Measurements from ENCODE around the gene SEMA3A. TPM values are rescaled to one million over a fixed set of nuclear protein-coding genes. Genes with fewer than 3 reads are reported as not detected.
A peak's percentile ranks its signal among the peaks of the same experiment; 100 is the strongest.

The SEMA3A gene
- total RNA-seq, 2 experiments from 2014 or later, result 3.2 to 3.3 TPM

DNA sequence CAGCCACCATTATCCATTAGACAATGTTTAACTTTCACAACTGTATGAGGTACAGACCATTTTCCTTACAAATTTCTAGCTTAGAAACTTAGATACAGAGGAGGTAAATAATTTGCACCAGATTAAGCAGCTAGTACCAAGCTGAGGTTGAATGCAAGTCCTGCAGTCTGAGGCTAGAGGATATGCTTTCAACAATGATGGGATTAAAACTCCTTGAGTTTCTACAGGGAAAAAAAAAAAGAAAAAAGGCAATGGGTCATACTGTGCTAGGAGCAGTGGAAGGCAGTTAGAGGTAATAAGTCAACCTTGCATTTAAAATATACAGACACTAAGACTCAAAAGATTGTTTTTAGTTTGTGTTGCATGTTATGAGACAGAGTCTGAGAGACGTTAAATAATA is 86.5 kb downstream of the SEMA3A start:
- Mint-ChIP-seq H3K4me1 (peaks cover 3% of the 10 kb centered on the region), H3K36me3 (peaks cover 1% of the 10 kb centered on the region), H3K9me3 (peaks cover 1% of the 10 kb centered on the region), H3K4me3 (no peak overlapping the region), H3K27ac (no peak overlapping the region), H3K27me3 (no peaks in the 10 kb centered on the region)
- DNase-seq, result no peak
- POLR2A ChIA-PET, result no interaction called here
- no peak for ATAC-seq (ENCODE audit: low read depth)

DNA sequence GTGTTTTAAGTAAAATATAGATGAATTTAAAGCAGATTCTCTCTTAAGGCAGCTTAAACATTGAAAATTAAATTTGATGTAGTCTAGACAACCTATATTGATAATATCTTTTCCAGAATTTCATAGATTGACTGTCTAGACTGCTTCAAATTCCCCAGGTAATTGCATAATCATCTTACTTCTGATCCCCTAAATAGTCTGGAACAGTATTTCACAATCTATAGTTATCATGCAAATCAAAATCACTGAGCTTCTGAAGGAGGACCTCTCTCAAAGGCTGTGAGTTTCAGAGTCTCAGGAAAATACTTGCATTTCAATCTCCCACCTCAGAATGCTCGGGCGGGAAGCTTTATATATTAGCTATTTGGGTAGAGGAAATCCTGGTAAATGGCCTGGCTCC is 87.3 kb downstream of the SEMA3A start:
- Mint-ChIP-seq H3K27ac (no peak overlapping the region), H3K4me3 (no peak overlapping the region), H3K9me3 (peaks cover 2% of the 10 kb centered on the region), H3K27me3 (no peaks in the 10 kb centered on the region), H3K4me1 (peaks cover 3% of the 10 kb centered on the region), H3K36me3 (peaks cover 3% of the 10 kb centered on the region)
- DNase-seq (no peak), ATAC-seq (ENCODE audit: low read depth) (no peak)
- POLR2A ChIA-PET, result no interaction called here

DNA sequence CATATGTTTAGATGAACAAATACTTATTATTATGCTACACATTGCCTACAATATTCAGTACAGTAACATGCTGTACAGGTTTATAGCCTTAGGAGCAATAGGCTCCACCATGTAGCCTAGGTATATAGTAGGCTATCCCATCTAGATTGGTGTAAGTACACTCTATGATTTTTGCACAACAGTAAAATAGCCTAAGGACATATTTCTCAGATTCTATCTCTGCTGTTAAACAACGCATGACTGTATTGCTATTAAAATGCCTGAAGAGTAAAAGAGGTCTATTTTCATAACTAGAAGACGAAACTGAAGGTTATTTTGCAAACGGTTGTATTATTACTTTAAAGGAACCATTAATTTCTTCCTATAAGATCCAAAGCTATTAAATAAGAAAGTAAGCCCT is 88.3 kb downstream of the SEMA3A start:
- Mint-ChIP-seq H3K27me3 (no peaks in the 10 kb centered on the region), H3K27ac (no peak overlapping the region), H3K9me3 (peaks cover 4% of the 10 kb centered on the region), H3K4me3 (no peak overlapping the region), H3K4me1 (peaks cover 3% of the 10 kb centered on the region), H3K36me3 (peaks cover 4% of the 10 kb centered on the region)
- POLR2A ChIA-PET, result no interaction called here
- DNase-seq, result no peak
- no peak for ATAC-seq (ENCODE audit: low read depth)

DNA sequence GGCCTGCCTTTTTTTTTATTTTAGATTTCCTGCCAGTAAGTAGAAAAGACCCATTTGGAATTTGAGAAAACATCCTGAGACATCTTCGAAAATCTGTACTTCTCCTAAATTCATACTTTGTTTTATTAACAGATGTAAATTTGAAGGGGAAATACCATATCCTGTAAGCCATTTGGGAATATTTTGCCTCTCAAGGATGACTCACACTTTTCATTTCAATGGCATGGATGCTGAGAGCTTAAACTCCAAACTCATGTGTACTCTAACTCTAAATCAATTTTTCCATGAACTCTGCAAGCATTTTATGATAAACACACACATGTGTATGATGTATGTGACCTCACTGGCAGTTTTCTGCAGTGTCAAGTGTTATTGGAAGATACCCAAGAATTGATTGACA is 89.0 kb downstream of the SEMA3A start:
- ATAC-seq (ENCODE audit: low read depth), result no peak
- Mint-ChIP-seq H3K9me3 (peaks cover 4% of the 10 kb centered on the region), H3K4me3 (no peak overlapping the region)

DNA sequence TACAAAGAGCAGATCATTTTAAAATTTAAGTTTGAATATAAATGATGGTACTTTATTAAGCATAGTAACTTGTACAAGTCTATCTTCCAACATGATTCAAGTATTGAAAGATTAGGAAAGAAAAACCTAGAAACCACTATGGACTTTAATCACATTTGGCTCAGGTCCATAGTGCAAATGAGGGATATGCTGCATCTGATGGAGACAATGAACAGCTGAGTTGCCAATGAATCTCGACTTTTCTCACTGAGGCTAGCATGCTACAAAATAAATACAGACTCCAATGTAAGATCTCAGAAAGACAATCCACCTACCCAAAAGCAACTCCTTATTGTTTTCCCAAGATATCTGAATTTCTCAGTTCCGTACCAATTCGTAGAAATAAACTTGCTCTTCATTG is 89.8 kb downstream of the SEMA3A start:
- no peaks in the 10 kb centered on the region for H3K27me3 Mint-ChIP-seq
- H3K4me1 Mint-ChIP-seq, result peaks cover 3% of the 10 kb centered on the region
- POLR2A ChIA-PET, result no interaction called here
- H3K9me3 Mint-ChIP-seq, result peaks cover 4% of the 10 kb centered on the region
- DNase-seq (no peak), ATAC-seq (ENCODE audit: low read depth) (no peak)
- peaks cover 4% of the 10 kb centered on the region for H3K36me3 Mint-ChIP-seq
- no peak overlapping the region for H3K4me3 Mint-ChIP-seq
- no peak overlapping the region for H3K27ac Mint-ChIP-seq

More for the DNA sequence above, 89.0 kb downstream of the SEMA3A start:
- H3K4me1 Mint-ChIP-seq, result peaks cover 3% of the 10 kb centered on the region
- H3K36me3 Mint-ChIP-seq, result peaks cover 4% of the 10 kb centered on the region
- H3K27ac Mint-ChIP-seq, result no peak overlapping the region
- POLR2A ChIA-PET, result no interaction called here
- no peaks in the 10 kb centered on the region for H3K27me3 Mint-ChIP-seq
- DNase-seq, result no peak

DNA sequence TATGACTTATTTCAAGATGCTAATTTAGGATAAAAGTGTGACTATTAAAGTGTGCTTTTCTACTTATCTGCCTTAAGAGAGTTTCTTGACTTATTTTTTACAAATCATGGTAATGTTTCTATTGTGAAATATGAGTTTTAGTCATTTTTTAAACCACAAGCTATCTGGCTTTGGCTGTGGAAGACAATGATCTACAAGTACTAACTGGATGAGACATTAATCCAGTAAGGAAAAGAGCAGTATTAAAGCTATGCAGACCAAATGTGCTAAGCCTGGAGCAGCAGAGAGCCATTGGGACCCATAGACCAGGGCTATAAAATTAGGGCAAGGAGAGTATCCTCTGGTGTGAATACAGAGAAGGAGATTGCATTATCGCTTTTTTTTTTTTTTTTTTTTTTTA is 92.4 kb downstream of the SEMA3A start:
- Mint-ChIP-seq H3K4me3 (no peak overlapping the region), H3K9me3 (peaks cover 2% of the 10 kb centered on the region), H3K4me1 (no peaks in the 10 kb centered on the region), H3K36me3 (peaks cover 2% of the 10 kb centered on the region), H3K27me3 (no peaks in the 10 kb centered on the region), H3K27ac (no peak overlapping the region)
- DNase-seq (no peak), ATAC-seq (ENCODE audit: low read depth) (no peak)
- POLR2A ChIA-PET, result no interaction called here

DNA sequence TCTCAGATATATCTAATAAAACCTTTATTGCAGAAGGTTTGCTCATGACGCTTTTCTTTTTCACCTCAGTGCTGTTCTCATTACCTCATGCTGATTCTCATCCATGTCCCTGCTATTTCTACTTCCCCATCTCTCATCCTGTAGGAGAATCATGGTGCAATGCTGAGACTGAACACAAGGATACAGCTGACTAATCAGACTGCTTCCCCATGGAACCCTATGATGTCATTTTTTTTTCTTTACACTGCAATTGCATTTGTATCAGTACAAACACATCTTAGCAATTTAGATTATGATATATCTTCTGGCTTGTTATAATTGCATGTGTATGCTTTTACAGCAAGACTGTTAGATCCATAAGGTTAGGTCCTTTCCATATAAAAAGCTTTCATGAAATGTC is 93.7 kb downstream of the SEMA3A start:
- peaks cover 2% of the 10 kb centered on the region for H3K36me3 Mint-ChIP-seq
- POLR2A ChIA-PET, result no interaction called here

DNA sequence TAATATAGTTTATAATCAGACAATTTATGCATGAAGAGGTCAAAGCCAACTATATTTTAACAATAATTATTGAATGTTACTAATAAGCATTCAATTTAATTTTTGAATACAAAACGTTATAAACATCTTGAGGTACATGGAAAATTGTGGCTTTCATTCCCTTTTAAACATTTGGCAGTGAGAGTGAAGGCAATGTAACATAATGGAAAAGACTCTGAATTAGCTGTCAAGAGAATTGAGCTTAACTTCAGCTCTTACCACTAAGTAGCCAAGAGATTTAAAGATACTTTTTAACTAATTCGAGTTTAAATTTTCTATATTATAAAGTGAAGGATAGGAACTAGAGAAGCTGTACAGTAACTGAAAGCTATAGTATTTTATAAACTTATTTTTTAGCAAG is 98.6 kb downstream of the SEMA3A start:
- POLR2A ChIA-PET, result no interaction called here
- H3K4me3 Mint-ChIP-seq, result no peak overlapping the region
- H3K36me3 Mint-ChIP-seq, result peaks cover 11% of the 10 kb centered on the region
- H3K4me1 Mint-ChIP-seq, result peaks cover 27% of the 10 kb centered on the region
- no peaks in the 10 kb centered on the region for H3K27me3 Mint-ChIP-seq
- no peak overlapping the region for H3K27ac Mint-ChIP-seq
- ATAC-seq (ENCODE audit: low read depth) (no peak), DNase-seq (no peak)
- peaks cover 5% of the 10 kb centered on the region for H3K9me3 Mint-ChIP-seq

More for the DNA sequence above, 93.7 kb downstream of the SEMA3A start:
- Mint-ChIP-seq H3K27me3 (no peaks in the 10 kb centered on the region), H3K27ac (no peak overlapping the region), H3K4me1 (peaks cover 2% of the 10 kb centered on the region), H3K4me3 (no peak overlapping the region), H3K9me3 (peaks cover 2% of the 10 kb centered on the region)
- no peak for ATAC-seq (ENCODE audit: low read depth)
- DNase-seq, result no peak

DNA sequence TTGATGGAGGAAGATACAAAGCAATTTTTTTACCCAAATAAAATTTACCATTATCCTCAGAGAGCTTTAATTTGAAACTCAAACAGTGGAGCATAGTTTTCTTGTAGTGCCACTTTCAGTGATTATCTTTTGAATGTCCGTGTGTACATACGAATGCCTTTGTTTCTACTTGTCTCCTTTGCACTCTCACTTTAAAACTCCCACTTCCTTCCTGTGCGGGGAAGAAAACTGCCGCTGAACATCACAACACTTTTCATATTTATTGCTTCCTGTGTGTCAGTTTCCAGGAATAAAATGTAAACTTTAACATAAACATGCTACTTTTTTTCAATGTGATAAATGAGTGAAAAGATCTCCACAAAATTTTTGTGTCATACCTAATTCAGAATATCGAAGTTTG is 102.4 kb downstream of the SEMA3A start:
- Mint-ChIP-seq H3K4me3 (peak overlapping the region; percentile 75), H3K27me3 (no peaks in the 10 kb centered on the region), H3K9me3 (peaks cover 7% of the 10 kb centered on the region), H3K4me1 (peaks cover 35% of the 10 kb centered on the region), H3K27ac (peak overlapping the region; percentile 87), H3K36me3 (peaks cover 16% of the 10 kb centered on the region)
- no peak for DNase-seq
- peak; percentile 90 for ATAC-seq (ENCODE audit: low read depth)
- POLR2A ChIA-PET, result interaction anchor here (0.6 to 0.8 kb wide), 3 partner anchors 16 to 70 kb away, joined by 3 to 4 read pairs (median 3); no protein-coding TSS in a partner anchor

DNA sequence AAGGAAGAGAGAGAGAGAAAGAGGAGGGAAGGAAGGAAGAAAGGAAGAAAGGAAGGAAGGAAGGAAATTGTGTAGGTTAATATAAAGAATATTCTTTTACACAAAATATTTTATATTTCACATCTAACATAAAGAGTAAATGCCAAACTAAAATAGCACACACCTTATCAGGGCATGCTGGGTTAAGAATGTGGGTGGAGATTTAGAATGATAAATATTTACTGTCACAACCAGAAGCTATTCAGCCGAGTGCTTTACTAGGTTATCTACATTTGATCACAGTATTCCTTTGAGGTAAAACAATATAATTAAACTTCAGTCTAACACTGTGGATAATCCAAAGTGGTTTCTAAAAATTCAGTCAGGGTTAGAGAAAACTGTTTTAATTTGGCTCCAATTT is 103.3 kb downstream of the SEMA3A start:
- Mint-ChIP-seq H3K27me3 (no peaks in the 10 kb centered on the region), H3K27ac (peak overlapping the region; percentile 85), H3K36me3 (peaks cover 16% of the 10 kb centered on the region), H3K9me3 (peaks cover 8% of the 10 kb centered on the region), H3K4me1 (peaks cover 33% of the 10 kb centered on the region), H3K4me3 (peak overlapping the region; percentile 72)
- ATAC-seq (ENCODE audit: low read depth), result peak; percentile 41
- POLR2A ChIA-PET, result interaction anchor here (0.8 kb wide), 1 partner anchor 15 kb away, joined by 4 read pairs; no protein-coding TSS in a partner anchor
- no peak for DNase-seq

DNA sequence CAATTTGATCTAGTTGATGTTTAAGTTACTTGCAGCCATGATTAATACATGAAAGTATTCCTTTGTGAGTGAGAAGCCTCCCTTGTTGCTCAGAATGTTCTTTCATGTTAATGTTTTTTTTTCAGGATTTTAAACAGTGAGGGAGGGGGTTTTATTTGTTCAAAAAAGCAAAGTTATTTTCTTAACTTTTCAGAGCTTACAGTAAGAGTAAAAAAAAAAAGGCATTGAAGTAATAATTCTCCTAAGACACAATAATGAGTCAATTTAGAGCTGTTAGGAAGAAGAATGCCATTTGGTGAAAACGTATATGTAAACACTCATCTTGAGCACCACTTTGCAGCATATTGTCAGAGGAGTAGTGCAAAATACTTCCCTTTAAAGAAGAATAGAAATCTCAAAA is 105.8 kb downstream of the SEMA3A start:
- POLR2A ChIA-PET, result no interaction called here
- no peak overlapping the region for H3K4me3 Mint-ChIP-seq
- ATAC-seq (ENCODE audit: low read depth), result no peak

DNA sequence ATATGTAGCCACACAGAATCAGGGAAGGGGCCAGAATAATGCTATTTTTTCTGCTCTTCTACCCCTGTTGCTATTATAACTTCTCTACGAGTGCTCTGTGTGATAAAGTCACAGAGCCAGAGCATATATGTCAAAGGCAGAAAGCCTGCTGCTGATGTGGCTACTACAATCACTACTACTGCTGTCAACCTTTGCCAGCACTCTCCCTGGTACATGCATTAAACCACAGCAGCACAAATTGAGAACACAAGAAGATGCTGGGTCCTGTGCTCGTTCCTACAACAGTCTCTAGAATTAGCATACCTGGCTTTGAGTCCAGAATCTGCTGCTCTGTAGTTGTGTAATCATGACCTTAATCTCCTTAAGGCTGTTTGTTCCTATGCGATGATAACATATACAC is 108.6 kb downstream of the SEMA3A start:
- POLR2A ChIA-PET, result no interaction called here
- Mint-ChIP-seq H3K4me3 (no peak overlapping the region), H3K36me3 (peaks cover 5% of the 10 kb centered on the region), H3K27ac (no peak overlapping the region), H3K4me1 (peaks cover 15% of the 10 kb centered on the region), H3K9me3 (peaks cover 4% of the 10 kb centered on the region), H3K27me3 (no peaks in the 10 kb centered on the region)
- no peak for ATAC-seq (ENCODE audit: low read depth)
- DNase-seq, result no peak

More for the DNA sequence above, 105.8 kb downstream of the SEMA3A start:
- Mint-ChIP-seq H3K9me3 (peaks cover 8% of the 10 kb centered on the region), H3K36me3 (peaks cover 15% of the 10 kb centered on the region), H3K27ac (no peak overlapping the region), H3K27me3 (no peaks in the 10 kb centered on the region), H3K4me1 (peaks cover 31% of the 10 kb centered on the region)
- DNase-seq, result no peak

DNA sequence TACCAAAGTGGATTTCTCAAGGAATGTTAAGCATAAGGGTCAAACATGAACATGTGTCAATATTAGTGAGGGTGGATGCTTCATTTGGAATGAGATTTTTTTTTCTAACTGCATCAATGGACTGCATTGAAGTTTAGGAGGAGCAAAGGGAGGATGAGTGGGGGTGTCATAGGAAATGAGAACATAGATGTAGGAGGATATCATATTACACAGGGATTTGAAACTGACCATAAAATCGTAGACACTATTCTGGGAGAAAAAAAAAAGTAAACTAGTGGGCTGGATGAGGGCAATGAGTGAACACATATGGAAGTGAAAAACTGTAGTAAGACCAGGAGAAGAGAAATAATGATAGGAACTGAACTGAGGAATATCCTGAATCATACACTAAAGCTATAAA is 109.4 kb downstream of the SEMA3A start:
- POLR2A ChIA-PET, result no interaction called here
- peaks cover 4% of the 10 kb centered on the region for H3K9me3 Mint-ChIP-seq
- H3K4me3 Mint-ChIP-seq, result no peak overlapping the region
- no peak for ATAC-seq (ENCODE audit: low read depth)
- H3K36me3 Mint-ChIP-seq, result peaks cover 4% of the 10 kb centered on the region
- no peaks in the 10 kb centered on the region for H3K27me3 Mint-ChIP-seq
- no peak overlapping the region for H3K27ac Mint-ChIP-seq
- H3K4me1 Mint-ChIP-seq, result peaks cover 12% of the 10 kb centered on the region
- no peak for DNase-seq

DNA sequence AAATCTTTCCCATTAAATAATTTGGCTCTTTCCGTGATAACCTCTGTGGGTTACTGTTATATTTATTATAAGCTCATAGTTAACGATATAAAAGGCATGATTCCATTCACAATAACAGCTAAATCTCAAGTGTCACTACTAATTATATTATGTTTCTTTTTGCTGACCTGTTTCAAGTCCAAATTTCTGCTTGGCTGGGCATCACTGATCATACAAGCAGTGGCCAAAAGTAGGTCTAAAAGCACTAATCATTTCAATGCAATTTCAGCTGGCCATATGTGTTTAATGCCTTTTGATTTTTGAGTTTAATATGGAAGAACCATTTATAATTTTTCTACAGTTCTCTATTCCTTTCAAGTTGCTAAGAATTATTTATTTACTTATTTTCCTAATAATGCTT is 110.7 kb downstream of the SEMA3A start:
- peaks cover 4% of the 10 kb centered on the region for H3K9me3 Mint-ChIP-seq
- no peaks in the 10 kb centered on the region for H3K27me3 Mint-ChIP-seq
- no peak overlapping the region for H3K4me3 Mint-ChIP-seq
- H3K27ac Mint-ChIP-seq, result no peak overlapping the region
- peaks cover 5% of the 10 kb centered on the region for H3K36me3 Mint-ChIP-seq
- ATAC-seq (ENCODE audit: low read depth) (no peak), DNase-seq (no peak)
- peaks cover 12% of the 10 kb centered on the region for H3K4me1 Mint-ChIP-seq
- POLR2A ChIA-PET, result no interaction called here

DNA sequence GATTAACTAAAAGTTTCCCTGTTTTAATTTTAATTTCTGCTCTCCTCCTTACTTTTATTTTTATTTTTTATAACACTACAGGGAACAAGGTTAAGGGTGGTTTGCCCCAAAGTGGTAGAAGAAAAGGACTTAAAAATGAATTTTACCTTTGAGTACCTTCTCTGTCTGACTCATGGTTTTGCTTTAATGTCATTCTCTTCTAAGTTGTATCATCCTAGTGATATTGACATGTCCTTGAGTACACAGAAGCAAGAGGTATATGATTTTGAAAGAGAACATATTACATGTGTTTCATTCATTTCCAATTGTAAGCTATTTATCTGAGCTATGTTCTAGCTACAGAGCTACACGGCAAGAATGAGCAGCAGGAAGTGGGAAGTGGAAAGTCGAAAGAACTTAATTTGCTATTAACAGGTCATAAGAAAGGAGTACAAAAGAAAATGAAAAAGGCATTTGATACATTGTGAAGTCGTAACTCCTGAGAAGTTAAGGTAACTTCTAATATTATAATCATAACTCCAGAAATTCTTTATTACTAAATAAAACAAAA is 112.5 kb downstream of the SEMA3A start:
- ATAC-seq (ENCODE audit: low read depth), result peak; percentile 70
- no peak for DNase-seq
- H3K4me3 Mint-ChIP-seq, result peak overlapping the region; percentile 81
- H3K4me1 Mint-ChIP-seq, result peaks cover 10% of the 10 kb centered on the region
- peaks cover 8% of the 10 kb centered on the region for H3K36me3 Mint-ChIP-seq
- H3K27me3 Mint-ChIP-seq, result no peaks in the 10 kb centered on the region
- H3K9me3 Mint-ChIP-seq, result peaks cover 2% of the 10 kb centered on the region
- POLR2A ChIA-PET, result no interaction called here
- peak overlapping the region; percentile 81 for H3K27ac Mint-ChIP-seq
